ENCODE results near the gene ITGAE. TPM values are rescaled to one million over a fixed set of nuclear protein-coding genes. Genes with fewer than 3 reads are reported as not detected.

The ITGAE gene
- total RNA-seq, 2 donors from 2014 or later, result 36.7 to 48.0 TPM

DNA sequence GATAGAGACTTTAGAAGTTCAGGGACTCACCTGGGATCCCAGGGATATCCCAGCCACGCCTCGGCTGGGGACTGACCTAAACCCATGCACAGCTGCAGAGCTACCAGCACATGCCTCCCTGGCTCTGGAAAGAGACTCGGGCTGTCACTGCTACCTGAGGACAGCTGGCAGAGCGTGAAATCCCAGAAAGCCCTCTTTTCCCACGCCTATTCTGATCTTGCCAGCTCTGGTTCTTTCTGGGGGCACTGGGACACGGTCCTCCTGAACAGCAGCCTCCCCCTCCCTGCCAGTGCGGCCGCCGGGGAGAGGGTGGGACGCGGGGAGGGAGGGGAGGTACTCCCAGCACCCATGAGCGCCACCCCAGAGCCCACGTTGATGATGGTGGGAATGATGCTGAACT is 115.8 kb downstream of the ITGAE start:
- Mint-ChIP-seq H3K36me3 (peaks cover 0 to 8% of the 10 kb centered on the region in 2 donors), H3K27ac (peak overlapping the region in 1 of 2 donors; percentile 29), H3K9me3 (no peaks in the 10 kb centered on the region)
- no peak for ATAC-seq
- DNase-seq (ENCODE audit: low spot score in 2 of 2), result no peak

DNA sequence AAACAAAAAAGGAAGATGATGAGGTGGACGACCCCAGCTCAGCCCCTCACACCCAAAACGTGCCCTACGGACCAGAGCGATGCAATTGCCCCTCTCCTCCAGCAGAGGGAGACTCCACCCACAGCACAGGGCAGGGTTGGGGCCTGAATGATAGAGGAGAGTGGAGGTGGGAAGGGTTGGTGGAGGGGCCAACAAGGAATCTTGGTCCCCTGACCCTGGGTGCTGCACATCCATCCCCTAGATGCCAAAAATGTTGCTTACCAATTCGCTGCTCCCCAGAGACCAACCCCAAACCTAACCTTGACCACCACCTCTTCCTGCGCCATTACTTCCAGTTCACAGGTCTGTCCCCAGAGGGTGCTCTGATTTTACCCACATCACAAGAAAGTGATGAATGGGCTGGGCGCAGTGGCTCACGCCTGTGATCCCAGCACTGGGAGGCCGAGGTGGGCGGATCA is 117.9 kb downstream of the ITGAE start:
- DNase-seq (ENCODE audit: low spot score in 2 of 2) (peak in 1 of 2 donors; percentile 73), ATAC-seq (peak; percentile 85 to 88)
- Mint-ChIP-seq H3K36me3 (peaks cover 0 to 8% of the 10 kb centered on the region in 2 donors), H3K9me3 (no peaks in the 10 kb centered on the region), H3K27ac (peak overlapping the region; percentile 78 to 86)

DNA sequence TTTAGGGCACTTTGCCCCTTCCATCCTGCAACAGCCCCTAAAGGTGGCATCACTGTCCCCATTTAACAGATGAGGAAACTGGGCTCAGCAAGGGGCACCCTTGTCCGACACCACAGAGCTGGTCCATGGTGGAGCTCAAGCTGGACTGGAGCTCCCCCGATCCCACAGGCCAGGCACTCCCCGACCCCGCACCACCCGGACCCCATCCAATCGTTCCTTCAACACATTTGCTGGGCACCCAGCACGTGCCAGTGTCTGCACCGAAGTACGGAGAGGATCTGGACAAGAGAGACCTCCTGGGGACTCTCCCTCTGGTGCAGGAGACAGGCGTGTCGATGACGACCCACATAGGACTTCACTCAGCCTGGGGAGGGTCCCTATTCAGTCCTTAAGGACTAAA is 119.0 kb downstream of the ITGAE start:
- H3K9me3 Mint-ChIP-seq, result no peaks in the 10 kb centered on the region
- peaks cover 0 to 8% of the 10 kb centered on the region in 2 donors for H3K36me3 Mint-ChIP-seq
- DNase-seq (ENCODE audit: low spot score in 2 of 2), result no peak
- no peak for ATAC-seq
- H3K27ac Mint-ChIP-seq, result peak overlapping the region; percentile 72 to 86

DNA sequence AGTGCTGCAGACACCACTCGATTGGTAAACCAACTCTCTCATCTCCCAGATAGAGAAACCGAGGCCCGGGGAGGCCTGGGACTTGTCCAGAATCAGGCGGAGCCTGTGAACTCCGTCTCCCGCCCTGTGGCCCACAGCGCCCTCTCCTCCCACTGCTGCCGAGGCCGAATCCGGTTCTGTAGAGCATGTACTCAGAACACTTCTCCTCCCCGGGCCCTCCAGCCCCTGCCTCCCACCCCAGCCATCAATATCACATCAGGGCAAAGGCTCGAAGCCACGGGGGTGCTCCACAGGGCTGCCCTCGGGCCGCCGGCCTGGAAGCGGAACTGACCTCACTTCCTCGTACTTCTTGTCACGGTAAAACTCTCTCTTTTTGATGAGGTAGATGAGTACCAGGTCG is 119.4 kb downstream of the ITGAE start:
- DNase-seq (ENCODE audit: low spot score in 2 of 2) (no peak), ATAC-seq (no peak)
- Mint-ChIP-seq H3K36me3 (peaks cover 0 to 8% of the 10 kb centered on the region in 2 donors), H3K9me3 (no peaks in the 10 kb centered on the region), H3K27ac (peak overlapping the region; percentile 53 to 72)

DNA sequence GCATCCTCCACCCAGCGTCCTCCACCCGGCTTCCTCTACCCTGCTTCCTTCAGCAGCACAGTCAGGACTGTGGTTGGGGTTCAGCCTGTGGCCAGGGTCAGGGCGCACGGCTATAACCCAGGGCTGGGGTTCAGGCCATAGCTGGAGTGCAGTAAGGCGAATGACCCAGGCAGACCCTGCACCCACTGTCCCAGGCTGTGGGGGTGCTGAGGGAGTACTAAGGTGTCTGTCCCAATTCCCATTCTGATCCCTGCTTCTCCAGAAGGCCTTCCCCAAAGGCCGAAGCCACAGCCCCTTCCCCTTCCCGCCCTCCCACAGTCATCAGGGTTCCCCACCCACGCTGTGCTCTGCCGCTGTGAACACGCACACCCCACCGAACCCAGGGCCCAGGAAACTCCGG is 119.9 kb downstream of the ITGAE start:
- Mint-ChIP-seq H3K36me3 (peaks cover 0 to 8% of the 10 kb centered on the region in 2 donors), H3K27ac (no peak overlapping the region), H3K9me3 (no peaks in the 10 kb centered on the region)
- DNase-seq (ENCODE audit: low spot score in 2 of 2) (no peak), ATAC-seq (no peak)

DNA sequence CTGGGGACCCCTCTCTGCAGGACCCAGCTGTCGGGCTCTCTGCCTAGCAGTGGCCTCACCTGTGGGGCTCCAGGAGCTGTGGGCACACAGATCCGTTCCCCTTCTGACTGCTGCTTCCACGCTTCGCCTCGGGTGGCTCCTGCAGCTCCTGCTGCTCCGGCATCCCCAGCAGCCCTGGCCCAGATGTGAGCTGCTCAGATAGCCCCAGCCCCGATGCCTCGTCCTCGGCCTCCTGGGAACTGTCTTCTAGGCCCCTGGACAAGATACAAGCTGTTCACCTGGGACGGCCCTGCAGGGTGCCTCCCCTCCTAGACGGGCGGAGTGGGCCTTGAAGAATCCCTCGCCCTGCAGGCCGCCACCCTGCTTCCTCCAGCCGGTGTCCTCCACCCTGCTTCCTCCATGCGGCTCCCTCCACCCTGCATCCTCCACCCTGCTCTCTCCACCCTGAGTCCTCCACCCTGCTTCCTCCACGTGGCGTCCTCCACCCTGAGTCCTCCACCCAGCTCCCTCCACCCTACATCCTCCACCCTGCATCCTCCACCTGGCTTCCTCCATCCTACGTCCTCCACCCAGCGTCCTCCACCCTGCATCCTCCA is 121.4 kb downstream of the ITGAE start:
- Mint-ChIP-seq H3K27ac (no peak overlapping the region), H3K36me3 (peaks cover 0 to 8% of the 10 kb centered on the region in 2 donors), H3K9me3 (no peaks in the 10 kb centered on the region)
- no peak for DNase-seq (ENCODE audit: low spot score in 2 of 2)
- no peak for ATAC-seq

DNA sequence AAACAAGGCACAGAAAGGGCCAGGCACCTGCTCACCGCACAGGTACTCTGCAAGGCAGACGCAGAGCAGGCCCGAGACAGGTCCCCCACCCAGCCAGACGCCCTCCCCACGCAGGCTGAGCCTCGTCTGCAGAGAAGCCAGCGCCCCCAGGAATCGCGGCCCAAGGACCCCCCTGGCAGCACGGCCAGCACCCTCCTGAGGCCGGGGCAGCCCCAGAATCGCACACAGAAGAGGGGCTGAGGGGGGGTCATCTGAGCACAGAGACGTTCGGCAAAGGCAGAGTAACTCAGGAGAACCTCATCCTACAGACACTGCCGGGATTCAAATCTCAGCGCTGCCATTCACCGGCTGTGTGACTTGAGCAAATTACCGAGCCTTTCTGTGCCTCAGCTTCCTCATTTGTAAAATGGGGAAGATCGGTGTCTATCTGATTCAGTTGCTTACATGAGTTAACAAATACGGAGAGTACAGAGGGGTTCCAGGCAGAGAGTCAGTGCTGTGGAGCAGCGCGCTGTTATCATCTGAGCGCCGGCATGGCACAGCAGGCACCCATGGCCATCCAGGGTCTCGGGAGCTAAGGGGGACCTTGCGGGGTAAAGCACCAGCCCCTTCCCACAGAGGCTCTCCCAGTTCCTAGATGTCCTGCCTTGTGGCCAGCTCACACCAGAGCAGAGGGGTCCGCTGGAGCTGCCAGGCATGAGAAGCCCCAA is 122.0 kb downstream of the ITGAE start:
- Mint-ChIP-seq H3K9me3 (no peaks in the 10 kb centered on the region), H3K27ac (no peak overlapping the region), H3K36me3 (peaks cover 0 to 8% of the 10 kb centered on the region in 2 donors)
- ATAC-seq (no peak), DNase-seq (ENCODE audit: low spot score in 2 of 2) (no peak)

DNA sequence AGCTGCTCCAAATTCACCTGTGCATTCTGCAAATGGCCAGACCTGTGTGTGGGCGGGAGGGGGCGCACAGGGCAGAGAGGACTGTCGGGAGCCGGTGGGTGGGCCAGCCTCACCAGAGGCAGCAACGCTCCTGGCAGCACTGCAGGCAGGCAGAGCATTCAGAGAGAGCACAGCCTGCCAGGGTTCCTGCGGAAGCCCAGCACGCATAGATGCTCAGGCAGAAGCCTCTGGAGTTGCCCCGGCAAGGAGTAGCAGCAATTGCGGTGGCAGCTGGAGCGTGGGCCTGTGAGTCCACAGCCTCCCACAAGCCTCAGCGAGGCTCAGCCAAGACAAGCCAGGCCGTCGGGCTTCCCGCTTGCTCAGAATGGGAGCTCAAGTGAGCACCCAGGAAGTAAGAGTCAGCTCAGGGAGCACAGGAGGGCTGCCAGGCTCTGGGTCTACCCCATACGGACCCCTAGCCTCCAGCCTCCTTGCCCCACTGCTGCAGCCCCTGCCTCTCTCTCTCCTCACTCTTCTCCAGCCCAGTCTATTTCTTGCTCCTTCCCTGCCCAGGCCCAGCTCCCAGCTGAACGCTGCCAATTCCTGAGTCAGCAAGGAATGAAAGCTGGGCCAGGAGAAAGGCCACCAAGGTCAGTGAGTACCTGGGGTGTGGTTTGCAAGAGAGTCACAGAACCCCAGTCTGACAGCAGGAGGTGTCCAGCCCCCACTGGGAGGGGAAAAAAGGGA is 122.7 kb downstream of the ITGAE start:
- ATAC-seq (no peak), DNase-seq (ENCODE audit: low spot score in 2 of 2) (no peak)
- H3K9me3 Mint-ChIP-seq, result no peaks in the 10 kb centered on the region
- H3K27ac Mint-ChIP-seq, result peak overlapping the region in 1 of 2 donors; percentile 70
- peaks cover 0 to 8% of the 10 kb centered on the region in 2 donors for H3K36me3 Mint-ChIP-seq

DNA sequence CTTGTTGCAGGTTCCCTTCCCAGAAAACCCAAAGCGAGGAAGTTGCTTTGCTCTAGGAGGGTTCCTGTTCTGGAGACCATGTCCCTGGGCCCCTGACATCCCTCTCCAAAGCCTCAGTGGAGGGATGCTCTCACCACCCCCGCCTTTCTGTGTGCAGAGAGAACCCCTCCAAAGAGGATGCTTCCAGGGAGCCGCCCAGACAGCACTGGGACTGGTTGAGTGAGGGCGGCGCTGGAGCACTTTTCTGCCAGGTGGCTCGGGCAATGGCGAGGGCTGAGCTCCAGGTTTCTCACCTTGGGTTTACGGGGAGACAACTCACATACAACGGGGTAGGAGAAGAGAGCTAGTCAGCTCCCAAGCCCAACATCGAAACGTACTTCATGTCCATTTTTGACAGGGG is 125.1 kb downstream of the ITGAE start:
- Mint-ChIP-seq H3K9me3 (no peaks in the 10 kb centered on the region), H3K36me3 (no peaks in the 10 kb centered on the region), H3K27ac (peak overlapping the region in 1 of 2 donors; percentile 6)
- no peak for DNase-seq (ENCODE audit: low spot score in 2 of 2)
- ATAC-seq, result no peak

DNA sequence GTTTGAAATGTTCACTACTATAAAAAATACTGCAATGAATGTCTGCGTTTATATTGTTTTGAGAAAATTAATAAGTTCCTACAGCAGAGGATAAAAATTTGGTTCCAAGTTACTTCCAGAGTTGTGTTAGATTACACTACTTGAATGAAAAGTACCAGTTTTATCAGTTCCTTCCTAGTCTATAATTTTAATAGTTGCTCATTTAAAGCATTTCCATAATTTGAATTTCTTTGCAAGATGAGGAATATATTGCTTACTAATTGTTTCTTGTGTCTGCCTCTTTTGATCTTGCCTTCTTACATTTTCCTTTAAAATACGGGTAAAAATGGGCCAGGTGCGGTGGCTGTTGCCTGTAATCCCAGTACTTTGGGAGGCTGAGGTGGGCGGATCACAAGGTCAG is 128.4 kb downstream of the ITGAE start:
- peak overlapping the region in 1 of 2 donors; percentile 39 for H3K27ac Mint-ChIP-seq
- DNase-seq (ENCODE audit: low spot score in 2 of 2) (no peak), ATAC-seq (no peak)
- no peaks in the 10 kb centered on the region for H3K9me3 Mint-ChIP-seq
- peaks cover 7% of the 10 kb centered on the region in 2 donors for H3K36me3 Mint-ChIP-seq

DNA sequence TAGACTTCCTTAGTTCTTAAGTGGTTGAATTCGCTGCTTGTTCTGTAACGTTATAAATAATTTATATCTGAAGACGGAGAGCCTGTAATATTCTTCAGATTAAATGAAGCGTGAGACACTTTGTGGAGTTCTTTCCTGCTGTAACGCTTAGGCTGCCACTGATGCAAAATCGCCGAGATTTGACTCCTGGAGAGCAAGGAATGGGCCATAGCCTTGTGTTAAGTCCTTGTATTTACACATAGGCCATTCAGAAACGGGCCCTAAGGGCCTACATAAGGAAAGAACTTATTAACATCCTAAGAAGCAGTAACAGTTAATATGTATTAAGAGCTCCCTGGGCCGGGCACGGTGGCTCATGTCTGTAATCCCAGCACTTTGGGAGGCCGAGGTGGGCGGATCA is 131.4 kb downstream of the ITGAE start:
- Mint-ChIP-seq H3K36me3 (peaks cover 7% of the 10 kb centered on the region in 2 donors), H3K27ac (peak overlapping the region; percentile 93 to 96), H3K9me3 (no peaks in the 10 kb centered on the region)
- DNase-seq (ENCODE audit: low spot score in 2 of 2) (no peak), ATAC-seq (no peak)

DNA sequence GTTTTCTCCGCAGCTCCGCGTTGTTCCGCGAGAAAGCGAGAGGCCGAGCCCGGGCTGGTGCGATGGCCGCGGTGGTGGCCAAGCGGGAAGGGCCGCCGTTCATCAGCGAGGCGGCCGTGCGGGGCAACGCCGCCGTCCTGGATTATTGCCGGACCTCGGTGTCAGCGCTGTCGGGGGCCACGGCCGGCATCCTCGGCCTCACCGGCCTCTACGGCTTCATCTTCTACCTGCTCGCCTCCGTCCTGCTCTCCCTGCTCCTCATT is 132.0 kb downstream of the ITGAE start:
- Mint-ChIP-seq H3K36me3 (peaks cover 7% of the 10 kb centered on the region in 2 donors), H3K27ac (peak overlapping the region; percentile 93 to 96)
- no peak for ATAC-seq

DNA sequence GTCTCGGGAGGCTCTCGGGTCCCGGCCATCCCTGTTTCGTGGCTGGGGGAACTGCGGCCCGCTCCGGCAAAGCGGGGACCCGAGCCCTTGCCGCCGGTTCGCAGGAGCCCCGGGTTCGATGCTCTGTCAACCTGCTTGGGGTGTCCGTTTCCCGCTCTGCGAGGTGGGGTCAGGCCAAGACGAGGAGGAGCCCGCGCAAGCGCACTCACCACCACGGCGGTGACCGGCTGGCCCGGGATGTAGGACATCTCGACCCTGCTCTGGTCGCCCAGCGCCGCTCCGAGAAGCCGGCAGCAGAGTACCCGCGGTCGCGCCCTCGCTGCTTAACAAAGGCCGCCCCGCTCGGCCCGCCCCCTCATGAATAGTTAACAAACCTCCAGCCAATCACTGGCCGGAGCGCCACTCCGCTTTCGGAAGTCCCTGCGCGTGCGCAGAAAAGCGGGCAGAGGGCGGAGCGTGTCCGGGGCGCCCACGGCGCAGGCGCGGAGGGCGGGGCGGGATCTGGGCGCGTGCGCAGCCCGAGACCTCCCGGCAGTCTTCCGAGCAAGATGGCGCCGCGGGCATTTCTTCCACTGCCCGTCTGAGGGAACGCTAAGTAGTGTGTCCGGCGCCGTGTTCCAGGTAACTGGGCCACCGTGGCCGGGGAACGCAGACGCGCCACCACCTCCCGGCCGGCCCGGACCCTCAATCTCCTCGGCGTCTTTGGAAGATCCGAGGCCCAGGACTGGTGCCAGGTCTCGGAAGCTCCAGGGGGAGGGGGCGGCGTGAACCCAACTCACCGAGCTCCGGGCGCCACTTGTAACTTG is 132.5 kb downstream of the ITGAE start, which contains the start of the genes EMC6 and TAX1BP3:
EMC6 (plus strand) TSS at position 534 of the 806 bp plus-strand sequence. CDS start 335 bp downstream, outside the sequence.
TAX1BP3 (minus strand) TSS at position 300 of the 806 bp plus-strand sequence; CDS start at position 248, 52 bp downstream.
- ATAC-seq (peak; percentile 94 to 98), DNase-seq (ENCODE audit: low spot score in 2 of 2) (peak; percentile 100)
- Mint-ChIP-seq H3K9me3 (no peaks in the 10 kb centered on the region), H3K36me3 (peaks cover 7% of the 10 kb centered on the region in 2 donors), H3K27ac (peak within 1 kb of the TSS; percentile 93 to 96)

More for the DNA sequence above, 132.0 kb downstream of the ITGAE start:
- no peak for DNase-seq (ENCODE audit: low spot score in 2 of 2)
- H3K9me3 Mint-ChIP-seq, result no peaks in the 10 kb centered on the region

DNA sequence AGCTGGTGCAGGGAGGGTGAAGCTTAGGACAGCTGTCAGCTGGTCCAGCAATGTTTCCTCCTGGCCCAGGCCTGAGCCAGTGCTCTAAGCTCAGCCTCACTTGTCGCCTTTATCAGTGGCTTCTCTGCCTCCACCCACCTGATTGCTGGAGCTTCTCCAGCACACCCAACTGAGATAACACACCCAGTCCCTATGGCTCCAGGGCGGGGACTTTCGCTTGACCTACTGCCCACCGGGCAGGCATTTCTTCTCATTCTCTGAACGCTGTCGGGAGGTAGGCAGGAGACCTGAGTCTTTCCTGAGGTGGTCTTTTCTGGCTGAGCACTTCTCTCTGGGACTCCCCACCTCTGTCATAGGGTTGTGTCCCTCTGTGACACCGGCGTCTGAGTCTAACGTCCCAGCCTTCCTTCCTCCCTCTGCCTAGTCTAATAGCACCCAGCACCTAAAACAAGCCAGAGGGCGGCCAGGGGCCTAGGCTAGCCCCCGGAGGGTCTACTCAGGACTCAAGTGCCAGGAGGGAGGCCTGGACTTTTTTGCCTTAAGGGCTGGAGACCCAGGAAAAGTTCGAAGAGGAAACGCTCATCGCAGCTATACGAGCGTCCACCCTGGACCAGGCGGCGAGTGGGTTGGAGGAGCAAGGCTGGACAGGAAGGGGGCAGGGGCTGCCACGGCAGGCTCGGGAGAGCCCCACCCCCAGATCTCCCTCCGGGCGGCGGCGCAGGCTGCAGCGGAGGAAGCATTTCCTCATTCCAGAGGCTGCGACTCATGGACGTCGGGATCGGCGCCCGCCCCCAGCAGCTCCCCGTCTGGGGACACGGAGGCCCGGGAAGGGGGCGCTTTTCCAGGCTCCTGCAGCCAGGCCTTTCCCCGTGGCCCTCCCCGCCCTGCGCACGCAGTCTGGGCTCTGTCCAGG is 133.4 kb downstream of the ITGAE start:
- Mint-ChIP-seq H3K36me3 (peaks cover 7% of the 10 kb centered on the region in 2 donors), H3K27ac (peak overlapping the region in 1 of 2 donors; percentile 93), H3K9me3 (no peaks in the 10 kb centered on the region)
- ATAC-seq, result peak; percentile 10 to 21
- DNase-seq (ENCODE audit: low spot score in 2 of 2), result no peak

DNA sequence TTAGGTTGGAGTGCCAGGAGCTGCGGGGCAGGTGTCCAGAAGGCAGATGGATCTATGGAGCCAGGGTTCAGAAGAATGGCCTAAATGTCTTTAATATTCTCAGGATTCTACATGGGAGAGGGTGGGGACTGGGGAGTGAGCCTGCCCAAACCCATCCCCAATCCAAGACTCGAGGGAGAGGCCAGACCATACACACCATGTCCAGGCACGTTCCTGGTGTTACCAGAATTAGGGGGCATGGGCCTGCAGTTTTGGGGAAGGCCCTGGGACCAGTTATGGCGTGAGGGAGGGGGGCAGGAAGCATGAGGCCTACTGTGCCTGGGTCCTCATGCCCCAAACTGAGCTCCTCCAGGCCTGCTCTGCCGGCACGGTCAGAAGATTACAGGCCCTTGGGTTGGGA is 134.5 kb downstream of the ITGAE start:
- H3K36me3 Mint-ChIP-seq, result peaks cover 7% of the 10 kb centered on the region in 2 donors
- no peak overlapping the region for H3K27ac Mint-ChIP-seq
- ATAC-seq (no peak), DNase-seq (ENCODE audit: low spot score in 2 of 2) (no peak)
- no peaks in the 10 kb centered on the region for H3K9me3 Mint-ChIP-seq
